ENCODE data around the gene LARP6. TPM values are rescaled to one million over a fixed set of nuclear protein-coding genes. Genes with fewer than 3 reads are reported as not detected.

LARP6 gene
- total and polyA plus RNA-seq, 2 experiments from 2014 or later, result 20.0 to 22.4 TPM

- TF ChIP-seq NANOG (IDR thresholded peaks at IDR 0.05; ENCODE audit: borderline replicate concordance) (no peak), ZNF462 (CRISPR knock-in tag; IDR thresholded peaks at IDR 0.05) (no peak), ZNF331 (CRISPR knock-in tag; IDR thresholded peaks at IDR 0.05; ENCODE audit: low read depth) (no peak)
- H3K79me2 ChIP-seq (replicated peaks; ENCODE audit: insufficient read depth), result no peaks in the 10 kb centered on the region
- ATAC-seq, result no peak
These were observed 18.1 kb downstream of the LARP6 start for GRCh38 chr15:70835841-70836240.

GRCh38 chr15:70835415-70835814 lies 18.5 kb downstream of the LARP6 start:
- Histone ChIP-seq H3K79me2 (replicated peaks; ENCODE audit: insufficient read depth) (no peaks in the 10 kb centered on the region), H3K4me3 (no peak overlapping the region), H3F3A (replicated peaks; ENCODE audit: low read depth) (no peaks in the 10 kb centered on the region), H3K4me1 (ENCODE audit: insufficient read depth) (peaks cover 4% of the 10 kb centered on the region), H4K20me1 (replicated peaks; ENCODE audit: insufficient read depth) (no peaks in the 10 kb centered on the region), H3K36me3 (ENCODE audit: insufficient read depth) (no peaks in the 10 kb centered on the region), H3K27me3 (ENCODE audit: insufficient read depth) (no peaks in the 10 kb centered on the region), H3K4me2 (no peak overlapping the region), H2AFZ (no peak overlapping the region), H3K9me2 (ENCODE audit: insufficient read depth) (peaks cover 5% of the 10 kb centered on the region; the same call in 1 of the 2 replicates), H3K27ac (ENCODE audit: low read depth) (no peak overlapping the region)
- TF ChIP-seq CREB1 (CRISPR knock-in tag; IDR thresholded peaks at IDR 0.05; ENCODE audit: low read depth) (no peak), ZNF114 (CRISPR knock-in tag; IDR thresholded peaks at IDR 0.05) (no peak)
- ATAC-seq (no peak), DNase-seq (ENCODE audit: low spot score) (no peak)
- Mint-ChIP-seq H3K9me3 (no peaks in the 10 kb centered on the region), H3K36me3 (ENCODE audit: low read depth) (peaks cover 44% of the 10 kb centered on the region), H3K4me1 (peaks cover 10% of the 10 kb centered on the region), H3K4me3 (no peak overlapping the region), H3K27ac (no peak overlapping the region), H3K27me3 (ENCODE audit: insufficient read depth, low read depth, poor library complexity) (peaks cover 2% of the 10 kb centered on the region)

More at GRCh38 chr15:70835841-70836240, 18.1 kb downstream of the LARP6 start:
- no peak overlapping the region for H2AFZ ChIP-seq
- H3K27ac ChIP-seq (ENCODE audit: low read depth), result no peak overlapping the region
- peaks cover 4% of the 10 kb centered on the region for H3K4me1 ChIP-seq (ENCODE audit: insufficient read depth)
- no peaks in the 10 kb centered on the region for H3K36me3 ChIP-seq (ENCODE audit: insufficient read depth)
- Mint-ChIP-seq H3K4me3 (no peak overlapping the region), H3K9me3 (no peaks in the 10 kb centered on the region), H3K27ac (no peak overlapping the region), H3K27me3 (ENCODE audit: insufficient read depth, low read depth, poor library complexity) (peaks cover 2% of the 10 kb centered on the region), H3K4me1 (peaks cover 10% of the 10 kb centered on the region), H3K36me3 (ENCODE audit: low read depth) (peaks cover 44% of the 10 kb centered on the region)
- H3K27me3 ChIP-seq (ENCODE audit: insufficient read depth), result no peaks in the 10 kb centered on the region
- H3K9me2 ChIP-seq (ENCODE audit: insufficient read depth), result peaks cover 5% of the 10 kb centered on the region; the same call in 1 of the 2 replicates
- no peak overlapping the region for H3K4me3 ChIP-seq
- no peak overlapping the region for H3K4me2 ChIP-seq
- no peaks in the 10 kb centered on the region for H4K20me1 ChIP-seq (replicated peaks; ENCODE audit: insufficient read depth)
- no peak for DNase-seq (ENCODE audit: low spot score)
- no peaks in the 10 kb centered on the region for H3F3A ChIP-seq (replicated peaks; ENCODE audit: low read depth)

Data from GM23338 (cell line).